Testis (tissue), 2 donors: Measurements from ENCODE around the gene LCE1E.

ENCODE experiments used
- POLR2A ChIP-seq: fragments of 450-650 bp; IDR thresholded peaks from one replicate; pipeline ENCODE4 v1.6.1; 2017; ENCODE audit warnings: antibody characterized with exemption, mild to moderate bottlenecking, moderate library complexity
- TF ChIP-seq, protein P1 (sequence below), 3 experiments: fragments of 450-650 bp in 2 of 3; fragments of 200-600 bp in 1 of 3; sonication (generic) in 1 of 3; IDR thresholded peaks; one replicate each; pipeline ENCODE4 v1.5.1; 2016 to 2019; ENCODE audit warnings: antibody characterized with exemption in 3 of 3, mild to moderate bottlenecking in 2 of 3, moderate library complexity in 1 of 3

DNA sequence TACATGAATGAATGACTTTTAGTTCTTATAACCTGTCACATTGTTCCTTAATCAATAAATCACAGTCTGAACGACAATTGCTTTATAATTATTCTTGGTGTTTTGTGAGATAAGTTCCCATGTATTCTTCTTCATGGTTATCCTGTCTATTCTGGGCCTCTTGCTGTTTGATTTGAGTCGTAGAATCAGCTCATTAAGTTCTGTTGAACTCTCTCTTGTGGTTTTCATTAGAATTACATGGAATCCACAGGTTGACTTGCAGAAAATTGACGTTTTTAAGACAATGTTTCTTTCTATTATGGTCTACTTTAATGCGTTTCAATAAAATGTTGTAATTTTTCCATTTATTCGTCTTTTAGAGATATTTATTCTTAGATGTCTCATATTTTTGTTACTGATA lies 37.2 kb downstream of the LCE1E start:
- TF ChIP-seq, protein P1, sequence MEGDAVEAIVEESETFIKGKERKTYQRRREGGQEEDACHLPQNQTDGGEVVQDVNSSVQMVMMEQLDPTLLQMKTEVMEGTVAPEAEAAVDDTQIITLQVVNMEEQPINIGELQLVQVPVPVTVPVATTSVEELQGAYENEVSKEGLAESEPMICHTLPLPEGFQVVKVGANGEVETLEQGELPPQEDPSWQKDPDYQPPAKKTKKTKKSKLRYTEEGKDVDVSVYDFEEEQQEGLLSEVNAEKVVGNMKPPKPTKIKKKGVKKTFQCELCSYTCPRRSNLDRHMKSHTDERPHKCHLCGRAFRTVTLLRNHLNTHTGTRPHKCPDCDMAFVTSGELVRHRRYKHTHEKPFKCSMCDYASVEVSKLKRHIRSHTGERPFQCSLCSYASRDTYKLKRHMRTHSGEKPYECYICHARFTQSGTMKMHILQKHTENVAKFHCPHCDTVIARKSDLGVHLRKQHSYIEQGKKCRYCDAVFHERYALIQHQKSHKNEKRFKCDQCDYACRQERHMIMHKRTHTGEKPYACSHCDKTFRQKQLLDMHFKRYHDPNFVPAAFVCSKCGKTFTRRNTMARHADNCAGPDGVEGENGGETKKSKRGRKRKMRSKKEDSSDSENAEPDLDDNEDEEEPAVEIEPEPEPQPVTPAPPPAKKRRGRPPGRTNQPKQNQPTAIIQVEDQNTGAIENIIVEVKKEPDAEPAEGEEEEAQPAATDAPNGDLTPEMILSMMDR (IDR thresholded peaks at IDR 0.05), result no peak
- TF ChIP-seq POLR2A, result no peak
